MCF 10A (cell line): Measurements from ENCODE around the gene CLEC9A. TPM values are rescaled to one million over a fixed set of nuclear protein-coding genes. Genes with fewer than 3 reads are reported as not detected.

Experiments used
- BruUV-seq: library from RNA; stranded (reverse); fragments of 400-500 nt; replicated peaks from 2 replicates; lab custom pipeline; 2021; lab: Mats Ljungman, UMichigan
- CTCF ChIA-PET: fragments of 300-600 bp; sonication (Branson Sonifier 250); formaldehyde crosslinking; extraction: SDS; loops from one replicate; lab custom pipeline; 2021; ENCODE audit warnings: antibody characterized with exemption, inconsistent platforms; lab: Yijun Ruan, JAX
- POLR2A ChIA-PET: fragments of 300-600, 350-650 bp; sonication (Branson Sonifier 250); formaldehyde crosslinking; extraction: SDS; loops from one replicate; lab custom pipeline; 2020; ENCODE audit warnings: antibody characterized with exemption, inconsistent platforms; lab: Yijun Ruan, JAX
- DNase-seq: peaks from one replicate; pipeline ENCODE4 v3.0.0-alpha.2; 2018; ENCODE audit not compliant: unreplicated experiment
- H3K27ac Mint-ChIP-seq: one replicate; pipeline ENCODE4 v1.8.0; 2022; ENCODE audit warnings: mild to moderate bottlenecking, low read depth, mixed read lengths; ENCODE audit not compliant: unreplicated experiment
- H3K27me3 Mint-ChIP-seq: one replicate; pipeline ENCODE4 v1.8.0; 2022; ENCODE audit warnings: mixed read lengths; ENCODE audit not compliant: insufficient read depth, unreplicated experiment
- H3K36me3 Mint-ChIP-seq: one replicate; pipeline ENCODE4 v1.8.0; 2022; ENCODE audit warnings: mild to moderate bottlenecking, moderate library complexity, mixed read lengths; ENCODE audit not compliant: insufficient read depth, unreplicated experiment
- H3K4me1 Mint-ChIP-seq: one replicate; pipeline ENCODE4 v1.8.0; 2022; ENCODE audit warnings: mixed read lengths; ENCODE audit not compliant: insufficient read depth, unreplicated experiment
- H3K4me3 Mint-ChIP-seq: one replicate; pipeline ENCODE4 v1.8.0; 2022; ENCODE audit warnings: mild to moderate bottlenecking, moderate library complexity, mixed read lengths; ENCODE audit not compliant: unreplicated experiment
- H3K9me3 Mint-ChIP-seq: one replicate; pipeline ENCODE4 v1.8.0; 2022; ENCODE audit warnings: mixed read lengths; ENCODE audit not compliant: unreplicated experiment
- CTCF ChIP-seq: fragments of 200-600 bp; IDR thresholded peaks from one replicate; pipeline ENCODE4 v1.8.0; 2022; ENCODE audit warnings: antibody characterized with exemption, mild to moderate bottlenecking; ENCODE audit not compliant: unreplicated experiment
- intact Hi-C: fragments of 100-400 bp; cut with micrococcal nuclease; formaldehyde crosslinking; loops from 2 replicates; pipeline ENCODE4 v1.14.1; 2022
- total RNA-seq: library from RNA; stranded (reverse); gene quantifications from 2 replicates; pipeline ENCODE4 v1.2.3, GENCODE V29; 2022

The CLEC9A gene
- total RNA-seq, 1 experiment from 2014 or later: not detected

DNA sequence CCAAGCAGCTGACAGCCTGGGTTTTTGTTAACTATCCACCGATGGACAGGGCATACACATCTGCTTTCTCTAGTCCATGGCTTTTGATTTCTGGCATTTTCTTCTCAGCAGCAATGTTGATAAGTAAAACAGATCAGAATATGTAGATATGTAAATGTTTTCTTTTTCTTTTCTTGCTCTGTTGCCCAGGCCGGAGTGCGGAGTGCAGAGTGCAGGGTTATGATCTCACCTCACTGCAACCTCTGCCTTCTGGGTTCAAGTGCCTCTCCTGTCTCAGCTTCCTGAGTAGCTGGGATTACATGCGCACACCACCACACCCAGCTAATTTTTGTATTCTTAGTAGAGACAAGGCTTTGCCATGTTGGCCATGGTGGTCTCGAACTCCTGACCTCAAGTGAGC lies 27.9 kb downstream of the CLEC9A start:
- no peak for TF ChIP-seq CTCF
- Mint-ChIP-seq H3K4me3 (no peak overlapping the region), H3K36me3 (no peaks in the 10 kb centered on the region), H3K27ac (no peak overlapping the region), H3K4me1 (no peaks in the 10 kb centered on the region), H3K9me3 (no peaks in the 10 kb centered on the region), H3K27me3 (no peaks in the 10 kb centered on the region)
- CTCF ChIA-PET: no interaction called here
- BruUV-seq: no TSS peak
- DNase-seq: no peak
- POLR2A ChIA-PET: no interaction called here
- intact Hi-C loops: no loop called here

DNA sequence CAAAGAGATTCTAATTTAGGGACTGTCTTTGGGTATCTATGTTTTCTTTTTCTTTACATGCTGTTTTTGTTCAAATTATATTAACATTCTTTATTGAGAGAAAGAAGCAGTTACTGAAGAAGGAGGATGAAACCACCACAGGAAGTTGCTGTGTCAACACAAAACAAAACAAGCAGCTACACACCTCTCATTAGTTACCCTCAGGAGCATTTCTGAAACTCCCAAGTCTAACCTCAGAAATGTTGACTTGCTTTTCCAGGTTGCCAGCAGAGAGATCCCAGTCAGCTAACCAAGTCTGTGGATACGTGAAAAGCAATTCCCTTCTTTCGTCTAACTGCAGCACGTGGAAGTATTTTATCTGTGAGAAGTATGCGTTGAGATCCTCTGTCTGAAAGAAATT lies 34.8 kb downstream of the CLEC9A start:
- no peak for DNase-seq
- peaks cover 6% of the 10 kb centered on the region for H3K4me1 Mint-ChIP-seq
- intact Hi-C loops: no loop called here
- no peak overlapping the region for H3K4me3 Mint-ChIP-seq
- CTCF ChIA-PET: interaction anchor here (1.2 kb wide), 1 partner anchor 31 kb away, joined by 6 read pairs; no protein-coding TSS in a partner anchor
- H3K27me3 Mint-ChIP-seq: no peaks in the 10 kb centered on the region
- no peak for TF ChIP-seq CTCF
- H3K27ac Mint-ChIP-seq: no peak overlapping the region
- POLR2A ChIA-PET: interaction anchor here (1.1 to 1.2 kb wide), 2 partner anchors 16 to 20 kb away, joined by 4 to 5 read pairs; no protein-coding TSS in a partner anchor
- no TSS peak for BruUV-seq
- H3K9me3 Mint-ChIP-seq: no peaks in the 10 kb centered on the region
- no peaks in the 10 kb centered on the region for H3K36me3 Mint-ChIP-seq

DNA sequence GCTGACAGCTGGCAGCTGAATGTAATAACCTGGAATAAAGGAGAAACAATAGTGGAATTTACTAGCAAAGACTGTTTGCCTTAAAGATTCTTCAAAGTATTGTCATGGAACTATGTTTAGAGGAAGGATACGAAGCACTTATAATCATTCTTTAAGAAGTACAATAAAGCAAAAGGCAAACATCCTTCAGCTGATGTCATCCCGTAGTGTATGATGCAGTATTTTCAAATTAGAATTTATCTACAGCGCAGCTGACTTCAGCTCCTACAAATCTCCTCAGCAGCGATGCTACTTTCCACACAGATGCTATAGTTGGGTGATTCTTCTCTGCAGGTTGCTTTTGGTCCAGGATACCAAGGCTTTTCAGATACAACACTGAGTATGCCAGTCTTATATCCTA lies 36.8 kb downstream of the CLEC9A start:
- Mint-ChIP-seq H3K4me3 (no peak overlapping the region), H3K9me3 (no peaks in the 10 kb centered on the region), H3K27me3 (no peaks in the 10 kb centered on the region), H3K27ac (no peak overlapping the region), H3K4me1 (peaks cover 6% of the 10 kb centered on the region), H3K36me3 (no peaks in the 10 kb centered on the region)
- no peak for TF ChIP-seq CTCF
- ChIA-PET CTCF (interaction anchor here (0.5 to 0.6 kb wide), 2 partner anchors 14 to 174 kb away, joined by 3 read pairs; no protein-coding TSS in a partner anchor), POLR2A (interaction anchor here (1.3 kb wide), 1 partner anchor 34 kb away, joined by 3 read pairs; no protein-coding TSS in a partner anchor)
- intact Hi-C loops: no loop called here
- no peak for DNase-seq
- no TSS peak for BruUV-seq

- CTCF ChIA-PET: interaction anchor here (1.3 kb wide), 1 partner anchor 71 kb away, joined by 4 read pairs; no protein-coding TSS in a partner anchor
Observed at GRCh38 chr12:10067942-10068341, 37.5 kb downstream of the CLEC9A start.

More at GRCh38 chr12:10067942-10068341, 37.5 kb downstream of the CLEC9A start:
- Mint-ChIP-seq H3K27ac (no peak overlapping the region), H3K27me3 (no peaks in the 10 kb centered on the region), H3K4me1 (peaks cover 6% of the 10 kb centered on the region), H3K4me3 (no peak overlapping the region), H3K36me3 (no peaks in the 10 kb centered on the region), H3K9me3 (no peaks in the 10 kb centered on the region)
- BruUV-seq: no TSS peak
- no peak for TF ChIP-seq CTCF
- no peak for DNase-seq
- POLR2A ChIA-PET: interaction anchor here (1.3 to 2.6 kb wide), 4 partner anchors 10 to 327 kb away, joined by 3 to 10 read pairs (median 5); no protein-coding TSS in a partner anchor
- intact Hi-C loops: no loop called here
